ENCODE results near the gene TCF7L2. TPM values are rescaled to one million over a fixed set of nuclear protein-coding genes. Genes with fewer than 3 reads are reported as not detected.

The TCF7L2 gene
- total RNA-seq, 1 experiment from 2014 or later, result 2.6 TPM

DNA sequence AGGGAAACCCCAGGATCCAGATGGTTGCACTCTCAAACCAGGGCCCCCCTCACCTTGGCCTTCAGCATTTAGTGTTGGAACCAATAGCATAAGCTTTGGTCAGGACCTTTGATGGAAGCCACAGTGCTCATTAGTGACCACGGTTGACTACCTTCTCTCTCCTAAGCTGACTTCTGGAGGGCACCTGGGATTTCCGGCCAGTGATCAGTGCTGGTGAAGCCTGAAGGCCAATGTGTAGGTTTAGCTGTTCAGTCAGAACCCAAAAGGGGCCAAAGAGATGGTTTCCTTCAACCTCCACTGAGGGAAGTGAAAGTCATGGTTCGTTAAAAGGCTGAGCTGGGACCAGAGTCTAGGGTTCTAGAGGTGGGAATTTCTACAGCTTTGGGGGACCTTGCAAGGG, 46.4 kb downstream of the TCF7L2 start:
- DNase-seq (ENCODE audit: low read depth), result no peak

DNA sequence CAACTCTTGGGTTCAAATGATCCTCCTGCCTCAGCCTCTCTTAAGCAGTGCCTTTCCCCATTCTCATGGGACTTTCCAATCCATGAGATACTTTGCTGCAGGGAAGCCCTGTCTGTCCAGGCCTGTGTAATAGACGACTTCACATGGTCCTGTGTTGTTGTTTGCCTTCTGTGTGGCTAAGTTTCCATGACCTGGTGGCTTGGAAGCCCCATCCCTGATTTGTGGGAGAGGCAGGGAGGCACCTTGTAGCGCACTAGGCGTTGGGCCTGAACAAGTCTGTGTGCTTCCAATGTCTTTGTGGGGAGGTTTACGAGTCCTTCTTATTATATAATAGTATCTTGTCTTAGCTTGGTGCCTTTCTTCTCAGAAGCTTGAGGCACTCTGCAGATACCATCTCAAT, 49.1 kb downstream of the TCF7L2 start:
- DNase-seq (ENCODE audit: low read depth), result no peak

DNA sequence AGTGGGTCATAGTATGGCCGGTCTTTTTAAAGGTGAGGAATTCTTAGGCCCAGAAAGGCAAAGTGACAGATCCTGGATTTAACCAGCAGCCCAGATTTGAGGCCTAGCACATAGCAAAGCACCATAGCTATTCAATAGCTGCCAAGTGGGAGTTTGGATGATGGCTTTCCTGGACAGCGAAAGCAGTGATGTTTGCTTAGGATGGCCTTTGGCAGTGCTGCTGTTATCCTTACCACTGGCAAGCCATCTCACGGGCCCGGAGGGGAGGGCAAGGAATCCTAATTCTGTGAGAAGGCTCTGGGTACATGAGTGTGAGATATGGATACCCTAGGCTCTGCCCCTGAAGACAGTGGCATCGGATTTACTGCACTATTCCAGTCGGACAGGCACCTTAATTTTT, 50.4 kb downstream of the TCF7L2 start:
- DNase-seq (ENCODE audit: low read depth), result no peak

GRCh38 chr10:113000876-113001598, 51.0 kb downstream of the TCF7L2 start:
- peak; percentile 26 for DNase-seq (ENCODE audit: low read depth)

DNA sequence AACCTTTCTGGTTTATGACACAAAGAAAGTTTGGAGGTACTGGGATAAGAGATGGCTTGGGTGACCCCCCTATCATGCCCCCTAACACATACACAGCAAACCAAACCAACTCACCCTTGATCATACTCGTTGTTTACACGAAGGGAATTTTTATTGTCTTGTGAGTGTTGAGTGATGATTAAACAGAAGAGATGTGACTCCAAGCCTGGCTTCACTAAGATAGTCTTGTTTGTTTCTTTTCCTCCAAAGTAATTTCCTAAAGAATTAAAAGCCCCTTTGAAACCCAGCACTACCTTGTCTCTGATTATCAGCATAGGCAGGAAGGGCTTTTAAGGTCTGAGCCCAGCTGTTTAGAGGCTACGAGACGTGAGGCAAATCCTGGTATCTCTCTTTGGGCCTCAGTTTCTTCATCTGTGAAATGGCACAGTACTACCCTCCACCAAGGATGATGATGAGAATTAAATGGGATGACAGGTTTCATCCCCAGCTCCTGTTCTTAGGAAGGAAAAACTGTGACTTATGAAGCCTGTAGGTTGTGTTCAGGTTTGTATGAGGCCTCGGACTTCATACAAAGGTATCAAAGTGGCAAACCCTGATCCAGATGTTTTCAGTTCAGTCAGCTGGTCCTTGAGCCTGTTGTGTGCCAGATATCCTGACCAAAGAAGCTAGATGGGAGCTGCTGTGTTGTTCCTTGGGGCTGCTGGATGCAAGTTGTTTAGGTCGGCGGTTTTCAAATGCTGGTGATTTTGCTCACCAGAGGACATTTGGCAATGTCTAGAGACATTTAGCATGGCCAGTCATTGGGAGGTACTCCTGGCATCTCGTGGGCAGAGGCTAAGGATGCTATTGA, 51.8 kb downstream of the TCF7L2 start:
- peak; percentile 14 for DNase-seq (ENCODE audit: low read depth)

- no peak for DNase-seq (ENCODE audit: low read depth)
Observed at GRCh38 chr10:113002449-113002777, 52.4 kb downstream of the TCF7L2 start.

DNA sequence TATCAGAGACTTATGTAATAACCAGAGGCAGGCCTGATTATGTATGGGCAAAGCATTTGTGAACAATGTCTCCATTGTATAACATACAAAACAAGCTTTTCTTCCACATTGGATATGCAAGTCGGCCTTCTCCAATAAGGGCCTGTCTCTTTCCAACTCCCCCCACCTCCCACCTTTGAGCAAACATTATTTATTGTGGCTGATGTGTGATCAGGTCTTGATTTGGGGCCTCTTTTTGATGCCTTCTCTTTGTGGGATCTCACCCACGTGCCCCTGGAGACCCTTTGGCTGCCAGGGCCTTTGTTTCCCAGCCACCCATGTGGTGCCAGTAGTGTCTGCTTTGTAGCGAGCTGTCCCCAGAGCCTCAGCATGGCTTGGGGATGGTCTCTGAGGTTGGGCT, 53.0 kb downstream of the TCF7L2 start:
- DNase-seq (ENCODE audit: low read depth), result no peak

- no peak for DNase-seq (ENCODE audit: low read depth)
Observed at GRCh38 chr10:113004069-113004618, 54.1 kb downstream of the TCF7L2 start.

DNA sequence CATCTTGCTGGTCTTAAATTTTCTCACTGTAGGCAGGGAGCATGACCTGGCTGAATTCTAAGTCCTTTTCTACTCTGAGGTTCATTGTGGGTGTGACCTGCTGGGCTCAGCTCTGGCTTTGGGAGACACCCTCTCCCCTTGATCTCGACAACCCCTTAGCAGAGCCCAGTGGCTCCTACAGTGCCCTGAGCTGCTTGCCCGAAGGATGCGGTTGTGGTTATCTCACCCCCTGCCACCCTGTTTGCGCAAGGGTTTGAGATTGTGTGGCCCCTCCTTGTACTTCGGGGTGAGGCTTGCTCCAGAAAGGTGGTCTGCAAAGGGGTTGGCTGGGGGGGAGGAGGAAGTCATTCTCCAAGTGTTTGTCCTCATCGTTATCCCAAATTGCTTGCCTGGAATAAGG, 55.3 kb downstream of the TCF7L2 start:
- no peak for DNase-seq (ENCODE audit: low read depth)

GRCh38 chr10:113006656-113007342, 56.8 kb downstream of the TCF7L2 start:
- DNase-seq (ENCODE audit: low read depth), result no peak

- DNase-seq (ENCODE audit: low read depth), result no peak
Observed at GRCh38 chr10:113007343-113007771, 57.3 kb downstream of the TCF7L2 start.

GRCh38 chr10:113007821-113008220, 57.8 kb downstream of the TCF7L2 start:
- DNase-seq (ENCODE audit: low read depth), result no peak

GRCh38 chr10:113011592-113012374, 61.7 kb downstream of the TCF7L2 start:
- DNase-seq (ENCODE audit: low read depth), result no peak

DNA sequence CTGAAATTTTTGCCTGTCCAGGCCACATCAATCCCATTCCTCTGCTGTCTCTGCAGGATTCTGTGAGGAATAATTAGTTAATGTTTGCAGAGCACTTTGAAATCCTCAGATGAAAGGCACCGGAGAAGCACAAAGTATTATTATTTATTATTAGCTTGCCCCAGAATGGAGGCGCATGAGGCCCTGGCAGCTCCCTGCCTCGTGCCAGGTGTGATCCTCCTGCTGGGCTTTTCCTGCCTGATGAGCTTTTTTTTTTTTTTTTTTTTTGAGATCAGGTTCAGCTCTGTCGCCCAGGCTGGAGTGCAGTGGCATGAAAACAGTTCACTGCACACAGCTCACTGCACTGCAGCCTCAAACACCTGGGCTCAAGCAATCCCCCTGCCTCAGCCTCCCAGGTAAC, 65.2 kb downstream of the TCF7L2 start:
- DNase-seq (ENCODE audit: low read depth), result no peak

DNA sequence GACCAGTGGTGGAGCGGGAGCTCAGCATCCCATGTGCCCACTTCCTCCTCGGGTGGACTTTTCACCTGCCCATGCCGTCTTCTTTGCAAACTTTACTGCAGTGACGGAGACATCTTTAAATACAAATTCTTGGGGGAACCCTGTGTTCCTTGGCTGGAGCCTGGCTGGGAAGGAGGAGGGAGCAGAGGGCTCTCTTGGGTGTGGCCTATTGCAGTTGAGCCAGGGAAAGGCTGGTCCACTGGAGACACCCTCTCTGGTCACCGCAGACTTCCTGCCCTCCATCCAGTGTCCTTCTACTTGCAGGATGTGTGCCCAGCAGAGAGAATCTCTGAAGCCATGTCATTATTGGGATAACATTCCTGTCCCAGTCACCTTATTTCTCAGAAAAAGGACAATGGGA, 67.3 kb downstream of the TCF7L2 start:
- DNase-seq (ENCODE audit: low read depth), result no peak

DNA sequence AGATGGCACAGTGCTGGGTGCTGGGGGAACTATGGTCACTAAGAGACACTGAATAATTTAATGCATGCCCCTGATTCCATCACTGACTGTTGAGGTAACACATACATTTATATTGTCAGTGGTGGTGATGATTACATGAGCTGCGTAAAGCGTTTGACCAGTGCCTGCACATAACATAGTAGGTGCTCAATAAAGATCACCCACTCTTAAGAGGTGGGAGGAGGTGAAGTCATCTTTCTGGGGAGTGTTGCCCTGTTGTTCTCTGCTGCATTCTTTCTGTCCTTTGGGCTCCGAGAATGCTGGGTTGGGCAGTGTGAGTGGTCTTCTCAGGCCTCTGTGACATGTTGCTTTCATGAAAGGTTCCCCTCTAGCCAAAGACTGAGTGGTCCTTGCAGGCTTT, 68.0 kb downstream of the TCF7L2 start:
- DNase-seq (ENCODE audit: low read depth), result no peak

DNA sequence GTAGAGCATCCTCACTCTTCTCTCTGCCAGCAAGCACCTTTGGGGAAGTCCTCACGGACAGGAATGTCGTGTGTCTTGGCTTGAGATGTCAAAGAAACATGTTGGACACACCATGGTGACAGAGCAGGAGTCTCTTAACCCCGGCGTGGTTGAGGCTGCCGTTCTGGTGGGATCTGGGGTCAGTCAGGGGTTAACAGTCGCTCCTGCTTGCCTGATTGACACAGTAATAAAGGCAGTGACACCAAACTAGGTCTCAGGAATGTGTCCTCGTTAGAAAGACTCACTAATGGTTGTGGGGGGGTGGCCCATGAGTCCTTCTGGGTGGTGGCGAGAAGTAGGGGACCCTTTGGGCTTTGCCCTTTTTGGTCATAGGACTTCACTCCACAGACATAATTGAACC, 69.0 kb downstream of the TCF7L2 start:
- no peak for DNase-seq (ENCODE audit: low read depth)

DNA sequence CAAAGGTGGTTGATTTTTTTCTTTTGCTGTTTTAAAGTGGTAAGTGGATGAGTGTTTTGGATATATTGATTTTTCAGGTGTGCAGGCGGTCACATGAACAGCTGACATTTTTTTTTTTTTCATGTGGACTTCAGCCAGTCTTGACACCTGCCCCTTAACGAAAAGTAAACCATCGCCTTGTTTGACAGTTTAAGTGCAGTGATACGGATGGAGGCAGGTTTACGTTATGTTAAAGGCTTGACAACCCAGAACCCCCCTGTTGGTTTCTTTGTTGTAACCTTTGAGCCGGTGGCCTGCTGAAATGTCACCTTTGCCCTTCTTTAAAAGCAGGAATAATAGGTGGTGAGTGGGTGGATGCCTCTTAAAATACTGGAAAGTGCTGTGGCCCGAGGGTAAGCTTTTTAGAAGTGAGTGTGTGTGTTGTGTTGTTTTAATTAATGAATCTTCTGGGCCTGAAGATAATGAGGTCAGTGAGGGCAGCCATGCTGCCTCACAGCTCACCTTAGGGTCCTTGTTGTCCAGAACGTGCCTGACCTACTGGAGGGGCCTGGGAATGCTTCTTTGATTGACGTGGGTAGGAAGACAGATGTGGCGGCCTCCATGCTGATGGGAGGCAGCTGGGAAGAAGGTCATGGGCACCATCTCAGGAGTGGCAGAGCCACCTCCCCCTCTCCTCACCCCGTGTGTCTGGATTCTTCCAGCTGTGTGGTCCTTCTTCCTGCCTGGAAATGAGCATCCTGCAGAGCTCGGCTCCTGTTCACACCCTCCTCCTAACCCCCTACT, 69.8 kb downstream of the TCF7L2 start:
- DNase-seq (ENCODE audit: low read depth), result no peak

- no peak for DNase-seq (ENCODE audit: low read depth)
Observed at GRCh38 chr10:113020475-113020753, 70.4 kb downstream of the TCF7L2 start.

GRCh38 chr10:113020838-113021237, 70.8 kb downstream of the TCF7L2 start:
- no peak for DNase-seq (ENCODE audit: low read depth)

All from M059J (cell line).